ENCODE measurements around the gene RADIL.

DNA sequence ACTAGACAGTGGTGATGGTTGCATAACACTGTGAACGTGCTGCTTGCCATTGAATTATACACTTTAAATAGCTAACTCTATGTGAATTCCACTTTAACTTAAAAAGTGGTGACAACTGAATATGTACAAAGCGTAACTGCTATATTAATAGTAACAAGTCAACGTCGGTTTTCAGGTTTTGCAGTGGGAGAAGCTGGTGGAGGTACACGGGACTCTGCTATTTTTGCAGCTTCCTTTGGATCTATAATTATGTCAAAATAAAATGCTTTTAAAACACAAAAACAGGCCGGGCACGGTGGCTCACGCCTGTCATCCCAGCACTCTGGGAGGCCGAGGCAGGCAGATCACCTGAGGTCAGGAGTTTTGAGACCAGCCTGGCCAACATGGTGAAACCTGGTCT lies 87.1 kb downstream of the RADIL start:
- TF ChIP-seq SP1 (IDR thresholded peaks at IDR 0.05), result no peak
- TF ChIP-seq FOXM1 (IDR thresholded peaks at IDR 0.05; ENCODE audit: borderline replicate concordance), result no peak
- TF ChIP-seq TARDBP (IDR thresholded peaks at IDR 0.05), result no peak
- TF ChIP-seq L3MBTL2 (conservative IDR thresholded peaks at IDR 0.05), result no peak
- TF ChIP-seq HDGF (IDR thresholded peaks at IDR 0.05; ENCODE audit: borderline replicate concordance), result no peak
- TF ChIP-seq ARNT (IDR thresholded peaks at IDR 0.05), result no peak
- TF ChIP-seq FOXA1 (IDR thresholded peaks at IDR 0.05), result no peak
- no peak for TF ChIP-seq ZNF384 (IDR thresholded peaks at IDR 0.05)
- no peak for TF ChIP-seq BHLHE40 (IDR thresholded peaks at IDR 0.05; ENCODE audit: borderline replicate concordance)

All from HEK293T (cell line).